GM04503 (cell line): ENCODE data around the gene MEIOSIN.
A peak's percentile ranks its signal among the peaks of the same experiment; 100 is the strongest.

ENCODE experiments used
- DNase-seq: peaks from one replicate; pipeline ENCODE4 v3.0.0-alpha.2; 2012; ENCODE audit warnings: low read depth

MEIOSIN gene

DNA sequence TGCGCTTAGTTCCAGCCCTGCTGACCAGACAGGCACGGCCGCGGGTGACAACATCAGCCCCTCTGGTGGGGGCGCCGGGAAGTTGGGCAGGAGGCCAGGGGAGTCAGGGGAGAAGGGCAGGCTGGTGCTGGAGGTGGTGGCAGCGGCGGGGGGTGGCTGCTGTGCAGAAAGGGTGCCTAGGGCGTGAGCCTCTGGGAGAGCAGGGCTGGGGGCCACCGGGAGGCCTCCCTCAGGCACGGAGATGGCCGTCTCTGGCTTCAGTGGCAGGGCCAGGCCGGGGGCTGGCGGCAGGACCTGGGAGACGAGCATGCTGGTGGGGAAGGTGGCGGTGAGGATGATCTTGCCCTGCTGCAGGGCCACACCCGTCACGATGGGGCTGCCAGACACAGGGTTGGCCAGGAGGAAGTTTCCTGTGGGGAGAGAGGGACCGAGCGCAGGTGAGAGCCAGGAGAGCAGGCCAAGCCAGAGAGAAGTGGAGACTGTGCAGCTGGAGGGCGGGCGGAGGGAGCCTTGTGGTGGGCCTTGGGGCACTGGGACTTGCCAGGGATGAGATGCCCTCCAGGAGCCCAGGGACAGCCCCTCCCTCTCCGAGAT, 32.6 kb downstream of the MEIOSIN start:
- DNase-seq = no peak

GRCh38 chr19:45766296-45766868, 33.1 kb downstream of the MEIOSIN start:
- no peak for DNase-seq

GRCh38 chr19:45766869-45767346, 33.7 kb downstream of the MEIOSIN start:
- no peak for DNase-seq

GRCh38 chr19:45767410-45767880, 34.2 kb downstream of the MEIOSIN start:
- peak; percentile 41 for DNase-seq

GRCh38 chr19:45767881-45768654, 34.8 kb downstream of the MEIOSIN start:
- no peak for DNase-seq

- DNase-seq = no peak
Observed at GRCh38 chr19:45768655-45768983, 35.4 kb downstream of the MEIOSIN start.

DNA sequence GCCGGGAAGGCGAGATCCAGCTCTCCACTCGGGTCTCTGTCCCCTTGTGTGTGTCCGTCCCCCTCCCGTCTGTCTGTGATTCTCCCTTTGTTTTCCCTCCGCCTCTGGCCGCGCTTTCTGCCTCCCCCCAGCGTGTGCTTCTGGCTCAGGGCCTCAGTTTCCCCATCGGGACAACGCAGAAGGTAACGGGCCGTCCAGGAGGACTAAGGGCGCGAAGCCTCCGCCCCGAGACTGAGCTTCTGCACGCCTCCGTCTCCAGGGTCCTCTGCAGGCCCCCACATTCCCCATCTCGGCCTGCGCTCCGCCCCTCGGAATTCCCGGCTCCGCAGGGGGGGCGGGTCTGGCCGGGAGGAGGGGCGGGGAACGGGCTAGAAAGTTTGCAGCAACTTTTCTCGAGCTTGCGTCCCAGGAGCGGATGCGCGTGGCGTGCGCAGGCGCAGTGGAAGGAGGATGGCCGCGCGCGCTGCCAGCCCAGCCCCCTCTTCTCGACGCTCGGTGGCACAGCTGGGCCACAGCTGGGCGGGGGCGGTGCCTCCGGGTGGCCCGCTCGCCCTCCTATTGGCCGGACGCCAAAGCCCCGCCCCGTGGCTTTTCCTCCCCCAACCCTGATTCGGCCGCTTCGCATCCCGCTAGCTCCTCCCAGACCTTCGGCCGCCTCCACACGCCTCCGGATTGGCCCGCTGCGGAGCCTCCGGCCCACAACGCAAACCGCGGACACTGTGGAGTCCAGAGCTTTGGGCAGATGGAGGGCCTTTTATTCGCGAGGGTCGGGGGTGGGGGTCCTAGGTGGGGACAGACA, 35.9 kb downstream of the MEIOSIN start, which contains the start of gene SIX5:
SIX5 (minus strand) TSS at position 269 of the 799 bp plus-strand sequence. CDS start 408 bp downstream, outside the sequence.
- peak; percentile 76 for DNase-seq

DNA sequence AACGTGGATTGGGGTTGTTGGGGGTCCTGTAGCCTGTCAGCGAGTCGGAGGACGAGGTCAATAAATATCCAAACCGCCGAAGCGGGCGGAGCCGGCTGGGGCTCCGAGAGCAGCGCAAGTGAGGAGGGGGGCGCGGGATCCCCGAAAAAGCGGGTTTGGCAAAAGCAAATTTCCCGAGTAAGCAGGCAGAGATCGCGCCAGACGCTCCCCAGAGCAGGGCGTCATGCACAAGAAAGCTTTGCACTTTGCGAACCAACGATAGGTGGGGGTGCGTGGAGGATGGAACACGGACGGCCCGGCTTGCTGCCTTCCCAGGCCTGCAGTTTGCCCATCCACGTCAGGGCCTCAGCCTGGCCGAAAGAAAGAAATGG, 36.6 kb downstream of the MEIOSIN start:
- DNase-seq = no peak

- peak; percentile 85 for DNase-seq
Observed at GRCh38 chr19:45770192-45771101, 37.2 kb downstream of the MEIOSIN start.

DNA sequence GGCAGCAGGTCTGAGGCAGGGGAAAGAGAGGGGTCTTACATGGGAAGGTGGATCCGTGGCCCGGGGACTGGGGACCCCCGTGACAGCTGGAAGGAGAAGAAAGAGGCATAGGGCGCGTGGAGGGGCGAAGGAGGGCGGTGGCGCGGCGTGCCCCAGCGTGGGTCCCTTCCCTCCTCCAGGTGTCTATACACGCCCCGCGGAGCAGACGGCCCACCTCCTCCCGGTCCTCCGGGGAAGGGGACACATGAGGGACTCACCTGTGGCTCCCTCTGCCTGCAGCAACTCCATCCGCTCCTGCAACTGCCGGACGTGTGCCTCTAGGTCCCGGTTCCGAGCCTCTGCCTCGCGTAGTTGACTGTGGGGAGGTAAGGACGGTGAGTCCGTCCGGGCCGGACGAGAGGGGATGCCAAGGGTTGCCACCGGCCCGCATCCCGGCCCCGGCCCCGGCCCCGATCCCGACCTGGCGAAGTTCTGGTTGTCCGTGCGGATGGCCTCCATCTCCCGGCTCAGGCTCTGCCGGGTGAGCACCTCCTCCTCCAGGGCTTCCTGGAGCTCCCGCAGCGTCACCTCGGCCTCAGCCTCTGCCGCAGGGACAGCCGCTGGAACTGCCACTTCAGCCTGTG, 38.2 kb downstream of the MEIOSIN start:
- DNase-seq = no peak

DNA sequence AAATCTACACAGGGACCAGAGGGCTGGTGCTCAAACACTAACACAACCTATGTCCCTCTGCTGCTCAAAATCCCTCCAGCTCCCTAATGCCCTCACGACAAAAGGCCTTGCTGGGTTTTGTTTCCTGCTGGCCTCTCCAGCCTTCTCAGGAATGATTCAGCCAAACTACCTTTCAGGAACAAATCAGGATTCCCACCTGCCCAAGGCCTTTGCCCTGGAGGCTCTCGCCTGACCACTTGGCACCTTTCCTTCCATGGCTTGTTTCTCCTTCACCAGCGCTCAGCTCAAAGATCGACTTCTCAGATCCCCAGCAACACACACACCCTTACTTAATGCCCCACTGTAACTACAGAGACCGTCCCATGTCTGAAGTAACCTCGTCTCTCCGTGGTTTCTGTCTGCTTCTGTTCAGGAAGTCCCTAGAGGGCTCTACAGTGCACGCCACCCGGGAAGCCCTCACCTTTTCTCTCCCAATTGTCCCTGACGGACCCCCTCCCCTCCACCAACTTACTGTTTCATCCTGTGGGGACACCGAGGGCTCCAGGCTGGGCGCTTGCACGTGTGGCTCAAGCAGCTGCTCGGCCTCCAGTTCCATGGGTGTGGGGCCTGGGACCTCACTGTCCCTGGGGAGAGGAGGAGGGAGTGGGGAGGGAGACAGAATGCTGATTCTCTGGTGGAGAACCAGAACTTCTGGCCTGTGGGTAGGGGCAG, 39.0 kb downstream of the MEIOSIN start:
- no peak for DNase-seq

DNA sequence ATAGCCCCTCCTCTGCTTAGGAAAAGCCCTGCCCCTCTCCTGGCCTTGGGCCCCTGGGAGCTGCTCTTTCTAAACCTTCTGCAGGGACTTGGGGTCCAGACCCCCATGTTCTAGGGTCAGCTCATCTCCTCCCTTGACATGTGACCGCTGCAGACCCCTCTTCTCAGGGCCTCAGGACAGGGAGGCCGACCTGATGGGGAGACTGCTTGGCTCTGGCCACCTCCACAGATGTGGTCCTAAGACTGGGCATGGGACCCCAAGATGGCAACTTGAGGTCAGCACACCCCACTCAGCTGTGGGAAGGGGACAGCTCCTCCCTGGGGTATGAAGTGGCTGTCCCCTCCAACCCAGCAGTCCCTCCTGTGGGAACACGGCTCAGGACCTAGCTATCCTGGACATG, 39.7 kb downstream of the MEIOSIN start:
- no peak for DNase-seq

GRCh38 chr19:45773384-45773783, 40.1 kb downstream of the MEIOSIN start:
- DNase-seq = no peak

GRCh38 chr19:45774765-45775164, 41.5 kb downstream of the MEIOSIN start:
- no peak for DNase-seq

DNA sequence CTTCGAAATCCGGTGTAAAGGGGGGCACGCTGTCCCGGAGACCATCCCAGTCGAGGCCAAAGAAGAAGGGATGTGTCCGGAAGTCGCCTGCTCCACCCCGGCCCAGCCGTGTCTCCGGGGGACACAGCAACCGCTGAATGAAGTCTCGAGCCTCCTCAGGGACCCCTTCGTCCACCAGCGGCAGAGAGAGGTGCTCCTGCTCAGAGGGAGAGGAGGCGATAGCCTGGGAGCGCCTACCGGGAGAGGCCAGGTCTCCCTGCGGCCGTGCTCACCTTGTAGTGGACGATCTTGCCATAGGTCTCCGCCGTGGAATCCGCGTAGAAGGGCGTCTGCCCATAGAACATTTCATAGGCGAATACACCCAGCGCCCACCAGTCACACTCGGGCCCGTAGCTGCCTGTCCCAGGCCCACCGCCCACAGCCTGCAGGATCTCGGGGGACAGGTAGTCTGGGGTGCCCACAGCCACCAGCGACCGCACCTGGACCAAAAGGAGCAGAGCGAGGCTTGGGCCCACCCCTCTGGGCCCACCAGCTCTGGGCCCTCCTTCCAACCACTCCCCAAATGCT, 44.2 kb downstream of the MEIOSIN start:
- no peak for DNase-seq

GRCh38 chr19:45778010-45778661, 44.9 kb downstream of the MEIOSIN start:
- no peak for DNase-seq

DNA sequence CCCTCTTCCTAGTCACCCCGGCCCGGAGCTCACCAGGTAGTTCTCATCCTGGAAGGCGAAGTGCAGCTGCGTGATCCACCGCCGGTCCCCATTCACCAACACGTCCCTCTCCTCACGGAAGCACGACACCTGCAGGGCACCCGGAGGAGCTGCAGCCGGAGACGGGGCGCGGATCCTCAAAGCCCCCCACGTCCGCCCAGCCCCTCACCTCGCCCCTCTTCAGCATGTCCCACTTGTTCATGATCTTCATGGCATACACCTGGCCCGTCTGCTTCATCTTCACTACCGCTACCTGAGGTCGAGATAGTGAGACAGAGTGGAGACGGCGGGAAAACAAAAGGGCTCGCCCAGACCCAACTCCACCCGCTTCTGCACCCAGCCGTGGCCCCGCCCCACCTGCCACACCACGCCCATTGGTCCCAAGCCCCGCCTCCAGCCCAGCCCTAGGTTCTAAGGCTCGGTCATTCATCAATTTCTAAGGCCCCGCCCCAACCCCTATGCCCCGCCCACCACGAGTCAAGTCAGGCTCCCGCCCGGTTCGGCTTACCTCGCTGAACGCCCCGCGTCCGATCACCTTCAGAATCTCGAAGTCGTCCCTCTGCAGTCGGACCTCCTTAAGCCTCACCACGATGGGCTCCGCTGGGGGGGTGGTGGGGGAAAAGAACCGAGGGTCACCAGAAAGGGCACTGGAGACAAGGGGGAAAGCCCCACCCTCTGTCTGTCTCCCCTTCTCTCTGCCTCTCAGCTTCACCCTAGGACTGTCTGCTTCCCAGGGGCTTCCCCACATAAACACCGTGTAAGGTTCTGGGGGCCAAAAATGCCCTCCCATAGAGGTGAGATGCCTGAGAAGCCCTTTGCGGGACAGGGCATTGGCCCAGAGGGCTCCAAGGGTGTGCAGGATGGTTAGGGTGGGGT, 46.2 kb downstream of the MEIOSIN start:
- DNase-seq = no peak

DNA sequence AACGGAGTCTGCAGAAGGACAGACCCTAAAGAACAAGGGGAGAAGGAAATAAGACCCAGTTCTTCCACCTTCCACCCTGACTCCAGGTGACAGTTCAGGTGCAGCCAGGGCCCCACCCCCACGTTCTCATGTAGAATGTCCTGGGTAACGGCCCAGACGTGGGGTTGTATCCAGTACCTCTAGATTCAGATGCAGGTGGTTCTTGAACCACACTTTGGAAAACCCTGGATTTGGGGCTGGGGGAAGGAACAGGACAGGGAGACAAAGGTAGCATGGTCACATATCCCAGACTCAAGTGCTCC, 46.9 kb downstream of the MEIOSIN start:
- DNase-seq = no peak
